Ishikawa (cell line): Measurements from ENCODE around the gene ERC1.

ENCODE experiments used
- CEBPB ChIP-seq: IDR thresholded peaks from 2 replicates; pipeline ENCODE4 v1.6.1; 2012
- CREB1 ChIP-seq: IDR thresholded peaks from 2 replicates; pipeline ENCODE4 v1.6.1; 2012; ENCODE audit warnings: low read depth
- EP300 ChIP-seq: IDR thresholded peaks from 2 replicates; pipeline ENCODE4 v1.6.1; 2012; ENCODE audit warnings: borderline replicate concordance
- RAD21 ChIP-seq: IDR thresholded peaks from 2 replicates; pipeline ENCODE4 v1.6.1; 2012; ENCODE audit warnings: low read depth
- TAF1 ChIP-seq: IDR thresholded peaks from 2 replicates; pipeline ENCODE4 v1.6.1; 2012; ENCODE audit warnings: low read depth, mild to moderate bottlenecking
- YY1 ChIP-seq: IDR thresholded peaks from 2 replicates; pipeline ENCODE4 v1.6.1; 2012; ENCODE audit warnings: low read depth
- ZBTB7A ChIP-seq: IDR thresholded peaks from 2 replicates; pipeline ENCODE4 v1.6.1; 2012; ENCODE audit warnings: low read depth
- TF ChIP-seq, protein P1 (sequence below): IDR thresholded peaks from 2 replicates; pipeline ENCODE4 v1.6.1; 2012
- TF ChIP-seq, protein P2 (sequence below): IDR thresholded peaks from 2 replicates; pipeline ENCODE4 v1.6.1; 2012

DNA sequence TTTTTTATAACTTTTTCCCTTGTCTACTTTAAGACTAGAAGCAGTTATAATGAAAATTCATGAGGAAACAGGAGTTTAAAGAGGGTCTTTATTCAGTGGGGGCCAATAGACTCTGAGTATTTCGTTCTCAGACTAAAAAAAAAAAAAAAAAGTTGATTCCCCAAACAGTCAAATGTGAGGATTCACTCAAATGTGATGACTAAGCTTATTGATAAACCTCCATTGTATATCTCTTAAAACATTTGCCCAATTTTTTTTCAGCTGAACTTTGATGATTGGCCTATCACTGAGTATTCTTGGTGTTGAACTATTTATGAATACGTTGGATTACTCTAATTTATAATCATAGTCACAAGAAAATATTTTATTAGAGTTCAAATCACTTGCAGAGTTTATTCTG lies 265.3 kb downstream of the ERC1 start:
- no peak for TF ChIP-seq EP300
- TF ChIP-seq CREB1: no peak
- no peak for TF ChIP-seq RAD21
- no peak for TF ChIP-seq ZBTB7A
- TF ChIP-seq TAF1: no peak
- TF ChIP-seq YY1: no peak
- TF ChIP-seq, protein P1, sequence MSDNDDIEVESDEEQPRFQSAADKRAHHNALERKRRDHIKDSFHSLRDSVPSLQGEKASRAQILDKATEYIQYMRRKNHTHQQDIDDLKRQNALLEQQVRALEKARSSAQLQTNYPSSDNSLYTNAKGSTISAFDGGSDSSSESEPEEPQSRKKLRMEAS: no peak
- no peak for TF ChIP-seq CEBPB
- TF ChIP-seq, protein P2, sequence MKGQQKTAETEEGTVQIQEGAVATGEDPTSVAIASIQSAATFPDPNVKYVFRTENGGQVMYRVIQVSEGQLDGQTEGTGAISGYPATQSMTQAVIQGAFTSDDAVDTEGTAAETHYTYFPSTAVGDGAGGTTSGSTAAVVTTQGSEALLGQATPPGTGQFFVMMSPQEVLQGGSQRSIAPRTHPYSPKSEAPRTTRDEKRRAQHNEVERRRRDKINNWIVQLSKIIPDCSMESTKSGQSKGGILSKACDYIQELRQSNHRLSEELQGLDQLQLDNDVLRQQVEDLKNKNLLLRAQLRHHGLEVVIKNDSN: no peak
